ENCODE data around the gene CTBP1. TPM values are rescaled to one million over a fixed set of nuclear protein-coding genes. Genes with fewer than 3 reads are reported as not detected.

The CTBP1 gene
- total RNA-seq, 1 experiment from 2014 or later = 223 TPM

DNA sequence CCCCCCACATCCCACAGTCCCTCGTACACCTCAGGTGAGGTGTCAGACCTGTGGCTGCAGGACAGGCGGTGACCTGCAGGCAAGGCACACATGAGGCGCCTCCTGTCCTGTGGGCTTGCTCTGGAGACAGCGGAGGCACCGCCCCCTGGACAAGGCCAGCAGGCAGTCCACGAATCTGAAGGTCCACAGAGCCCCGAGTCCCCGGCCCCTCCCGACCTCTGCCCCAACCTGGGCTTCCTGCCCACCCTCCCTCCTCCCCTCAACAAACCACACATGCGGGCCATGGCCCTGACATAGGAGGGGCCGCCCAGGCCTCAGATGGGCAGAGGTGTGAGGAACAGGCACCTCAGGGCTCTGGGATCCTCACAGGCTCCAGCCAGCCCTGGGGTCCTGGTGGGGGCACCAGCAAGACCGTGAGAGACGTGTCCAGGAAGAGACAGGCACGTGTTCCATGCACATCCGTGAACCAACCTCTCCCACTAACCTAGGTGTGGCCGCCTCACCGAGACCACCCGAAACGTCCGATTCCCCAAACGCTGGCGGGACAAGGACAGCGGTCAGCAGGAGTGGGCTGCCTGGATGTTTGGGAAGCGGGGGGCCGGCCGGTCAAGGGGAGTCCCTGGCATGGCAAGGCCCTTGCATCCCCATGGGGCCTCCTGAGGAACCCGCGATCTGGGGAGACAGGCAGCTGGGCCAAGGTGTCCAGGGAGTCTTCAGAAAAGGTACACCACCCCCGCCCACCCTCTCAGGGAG lies 25.8 kb downstream of the CTBP1 start:
- Histone ChIP-seq H3F3A (ENCODE audit: low read length, unreplicated experiment) (no peaks in the 10 kb centered on the region), H3K27ac (ENCODE audit: low read length) (no peak overlapping the region), H2AFZ (ENCODE audit: low read length) (no peak overlapping the region), H3K4me2 (ENCODE audit: low read length) (no peak overlapping the region), H3K36me3 (ENCODE audit: low read depth, low read length) (peaks cover 8% of the 10 kb centered on the region), H3K9me2 (replicated peaks; ENCODE audit: low read length) (no peaks in the 10 kb centered on the region), H3K9me3 (ENCODE audit: low read length) (no peaks in the 10 kb centered on the region), H3K27me3 (ENCODE audit: low read length) (no peaks in the 10 kb centered on the region), H3K4me1 (ENCODE audit: insufficient read depth, low read length) (no peaks in the 10 kb centered on the region), H3K79me2 (ENCODE audit: low read length) (no peaks in the 10 kb centered on the region), H3K4me3 (ENCODE audit: low read length) (no peak overlapping the region), H3K9ac (ENCODE audit: low read length) (no peak overlapping the region), H4K20me1 (ENCODE audit: low read length) (no peaks in the 10 kb centered on the region)
- TF ChIP-seq EZH2phosphoT487 (IDR thresholded peaks at IDR 0.05; ENCODE audit: borderline replicate concordance, low read length) (no peak), EZH2 (IDR thresholded peaks at IDR 0.05; ENCODE audit: low read length, unreplicated experiment) (no peak), CTCF (conservative IDR thresholded peaks at IDR 0.05; ENCODE audit: low read depth, low read length) (no peak)
- ChIA-PET POLR2A (ENCODE audit: unreplicated experiment) (no interaction called here), CTCF (no interaction called here)
- intact Hi-C loops (cut with micrococcal nuclease) = no loop called here
- ATAC-seq (no peak), DNase-seq (no peak)
- BruUV-seq (replicated peaks) = no TSS peak

- no peak overlapping the region for H3K9ac ChIP-seq (ENCODE audit: low read length)
- H3K27ac ChIP-seq (ENCODE audit: low read length) = no peak overlapping the region
- intact Hi-C loops (cut with micrococcal nuclease) = no loop called here
- no peaks in the 10 kb centered on the region for H3K79me2 ChIP-seq (ENCODE audit: low read length)
- TF ChIP-seq EZH2phosphoT487 (IDR thresholded peaks at IDR 0.05; ENCODE audit: borderline replicate concordance, low read length) (no peak), EZH2 (IDR thresholded peaks at IDR 0.05; ENCODE audit: low read length, unreplicated experiment) (no peak), CTCF (conservative IDR thresholded peaks at IDR 0.05; ENCODE audit: low read depth, low read length) (no peak)
- H4K20me1 ChIP-seq (ENCODE audit: low read length) = no peaks in the 10 kb centered on the region
- peaks cover 8% of the 10 kb centered on the region for H3K36me3 ChIP-seq (ENCODE audit: low read depth, low read length)
- H3K4me2 ChIP-seq (ENCODE audit: low read length) = no peak overlapping the region
- no peaks in the 10 kb centered on the region for H3K9me2 ChIP-seq (replicated peaks; ENCODE audit: low read length)
- CTCF ChIA-PET = no interaction called here
- ATAC-seq (no peak), DNase-seq (no peak)
- H3K9me3 ChIP-seq (ENCODE audit: low read length) = no peaks in the 10 kb centered on the region
- POLR2A ChIA-PET (ENCODE audit: unreplicated experiment) = no interaction called here
- H3K4me3 ChIP-seq (ENCODE audit: low read length) = no peak overlapping the region
- no peaks in the 10 kb centered on the region for H3K27me3 ChIP-seq (ENCODE audit: low read length)
- H2AFZ ChIP-seq (ENCODE audit: low read length) = no peak overlapping the region
- no TSS peak for BruUV-seq (replicated peaks)
- H3F3A ChIP-seq (ENCODE audit: low read length, unreplicated experiment) = no peaks in the 10 kb centered on the region
- no peaks in the 10 kb centered on the region for H3K4me1 ChIP-seq (ENCODE audit: insufficient read depth, low read length)
These were observed 26.7 kb downstream of the CTBP1 start for GRCh38 chr4:1222036-1222789.

All from PC-3 (cell line).